HEK293 (cell line): ENCODE results near the gene XK.

Experiments used
- CTCF ChIA-PET: fragments of 350-600 bp; formaldehyde crosslinking; extraction: SDS; loops from one replicate; lab custom pipeline; 2021; ENCODE audit warnings: antibody characterized with exemption; lab: Yijun Ruan, JAX
- POLR2A ChIA-PET: fragments of 300-600 bp; formaldehyde crosslinking; extraction: SDS; loops from one replicate; lab custom pipeline; 2020; ENCODE audit warnings: antibody characterized with exemption, inconsistent platforms; lab: Yijun Ruan, JAX
- H3K27ac ChIP-seq: fragments of 200-500 bp; sonication (Bioruptor generic); 2 replicates; pipeline ENCODE4 v1.5.1; 2014; ENCODE audit warnings: low read depth, low read length, control low read depth, inconsistent platforms; ENCODE audit errors: extremely low read depth
- H3K36me3 ChIP-seq, 2 experiments: fragments of 200-500 bp in 1 of 2; sonication (Bioruptor generic) in 1 of 2; 1 replicate in 1 of 2; 2 replicates in 1 of 2; pipeline ENCODE4 v1.5.1; 2014 to 2017; ENCODE audit warnings: inconsistent platforms in 2 of 2, low read length in 2 of 2; ENCODE audit not compliant: control insufficient read depth in 2 of 2, insufficient read depth in 1 of 2
- H3K4me1 ChIP-seq: fragments of 200-500 bp; sonication (Bioruptor generic); 2 replicates; pipeline ENCODE4 v1.5.1; 2014; ENCODE audit warnings: mild to moderate bottlenecking, low read length, inconsistent platforms; ENCODE audit not compliant: control insufficient read depth, insufficient read depth
- H3K4me3 ChIP-seq: 2 replicates; pipeline ENCODE4 v1.5.1; 2011; ENCODE audit warnings: low read depth, mild to moderate bottlenecking, control low read depth, low read length, moderate library complexity
- H3K9me3 ChIP-seq: fragments of 200-500 bp; sonication (Bioruptor generic); 2 replicates; pipeline ENCODE4 v1.5.1; 2014; ENCODE audit warnings: low read depth, low read length, inconsistent platforms; ENCODE audit not compliant: control insufficient read depth, insufficient read depth
- FEZF1 ChIP-seq: fragments of 450-650 bp; formaldehyde crosslinking; IDR thresholded peaks from 2 replicates; pipeline ENCODE4 v1.5.1; 2016; ENCODE audit warnings: missing biosample characterization, missing genetic modification characterization
- HOXC10 ChIP-seq: sonication (generic); formaldehyde crosslinking; IDR thresholded peaks from 2 replicates; pipeline ENCODE4 v1.8.1; 2023; ENCODE audit warnings: mild to moderate bottlenecking, missing genetic modification reagents
- RBAK ChIP-seq: fragments of 450-650 bp; formaldehyde crosslinking; IDR thresholded peaks from 2 replicates; pipeline ENCODE4 v1.5.1; 2016; ENCODE audit warnings: missing biosample characterization, missing genetic modification characterization
- ZBTB7A ChIP-seq: fragments of 450-650 bp; formaldehyde crosslinking; IDR thresholded peaks from 2 replicates; pipeline ENCODE4 v1.5.1; 2016; ENCODE audit warnings: low read depth, missing biosample characterization, missing genetic modification characterization
- ZNF121 ChIP-seq: fragments of 450-650 bp; formaldehyde crosslinking; IDR thresholded peaks from 2 replicates; pipeline ENCODE4 v1.5.1; 2016; ENCODE audit warnings: missing biosample characterization, missing genetic modification characterization
- ZNF138 ChIP-seq: fragments of 450-650 bp; formaldehyde crosslinking; IDR thresholded peaks from 2 replicates; pipeline ENCODE4 v1.5.1; 2016; ENCODE audit warnings: missing biosample characterization, missing genetic modification characterization, borderline replicate concordance
- ZNF157 ChIP-seq: fragments of 450-650 bp; formaldehyde crosslinking; IDR thresholded peaks from 2 replicates; pipeline ENCODE4 v1.5.1; 2016; ENCODE audit warnings: missing biosample characterization, missing genetic modification characterization
- ZNF16 ChIP-seq: fragments of 450-650 bp; formaldehyde crosslinking; IDR thresholded peaks from 2 replicates; pipeline ENCODE4 v1.5.1; 2016; ENCODE audit warnings: low read depth, missing biosample characterization, missing genetic modification characterization
- ZNF24 ChIP-seq: fragments of 450-650 bp; formaldehyde crosslinking; IDR thresholded peaks from 2 replicates; pipeline ENCODE4 v1.5.1; 2016; ENCODE audit warnings: missing biosample characterization, missing genetic modification characterization
- ZNF274 ChIP-seq, 2 experiments: fragments of 200-500 bp in 1 of 2; fragments of 450-650 bp in 1 of 2; sonication (Bioruptor generic) in 1 of 2; formaldehyde crosslinking in 1 of 2; IDR thresholded peaks; 2 replicates each; pipeline versions ENCODE4 v1.5.1 to v1.6.1; 2014 to 2016; ENCODE audit warnings: borderline replicate concordance in 1 of 2, inconsistent platforms in 1 of 2, low read length in 1 of 2, missing biosample characterization in 1 of 2, missing genetic modification characterization in 1 of 2
- ZNF37A ChIP-seq: fragments of 450-650 bp; IDR thresholded peaks from 2 replicates; pipeline ENCODE4 v1.5.1; 2018; ENCODE audit warnings: missing biosample characterization, missing genetic modification characterization
- ZNF449 ChIP-seq: fragments of 450-650 bp; formaldehyde crosslinking; IDR thresholded peaks from 2 replicates; pipeline ENCODE4 v1.5.1; 2017; ENCODE audit warnings: missing biosample characterization, mild to moderate bottlenecking, missing genetic modification characterization, moderate library complexity
- ZNF501 ChIP-seq: fragments of 450-650 bp; formaldehyde crosslinking; IDR thresholded peaks from 2 replicates; pipeline ENCODE4 v1.5.1; 2016; ENCODE audit warnings: missing biosample characterization, missing genetic modification characterization
- ZNF560 ChIP-seq: fragments of 450-650 bp; formaldehyde crosslinking; IDR thresholded peaks from 2 replicates; pipeline ENCODE4 v1.5.1; 2017; ENCODE audit warnings: missing biosample characterization, missing genetic modification characterization, borderline replicate concordance
- ZNF585B ChIP-seq: fragments of 450-650 bp; formaldehyde crosslinking; IDR thresholded peaks from 2 replicates; pipeline ENCODE4 v1.5.1; 2016; ENCODE audit warnings: missing biosample characterization, missing genetic modification characterization
- ZNF645 ChIP-seq: fragments of 450-650 bp; formaldehyde crosslinking; IDR thresholded peaks from 2 replicates; pipeline ENCODE4; 2016; ENCODE audit warnings: missing biosample characterization, missing genetic modification characterization
- TF ChIP-seq, protein P1 (sequence below): fragments of 450-650 bp; formaldehyde crosslinking; optimal IDR thresholded peaks from 2 replicates; pipeline ENCODE3; 2016; ENCODE audit warnings: missing biosample characterization, mild to moderate bottlenecking, missing genetic modification characterization
- TF ChIP-seq, protein P2 (sequence below): fragments of 450-650 bp; formaldehyde crosslinking; conservative IDR thresholded peaks from 2 replicates; pipeline ENCODE4 v1.5.1; 2016; ENCODE audit warnings: low read depth, missing biosample characterization, missing genetic modification characterization

Gene XK

GRCh38 chrX:37714479-37714878 is 28.9 kb downstream of the XK start:
- CTCF ChIA-PET = interaction anchor here (0.6 kb wide), 1 partner anchor 365 kb away, joined by 3 read pairs; the partner anchor contains the start of gene PRRG1

DNA sequence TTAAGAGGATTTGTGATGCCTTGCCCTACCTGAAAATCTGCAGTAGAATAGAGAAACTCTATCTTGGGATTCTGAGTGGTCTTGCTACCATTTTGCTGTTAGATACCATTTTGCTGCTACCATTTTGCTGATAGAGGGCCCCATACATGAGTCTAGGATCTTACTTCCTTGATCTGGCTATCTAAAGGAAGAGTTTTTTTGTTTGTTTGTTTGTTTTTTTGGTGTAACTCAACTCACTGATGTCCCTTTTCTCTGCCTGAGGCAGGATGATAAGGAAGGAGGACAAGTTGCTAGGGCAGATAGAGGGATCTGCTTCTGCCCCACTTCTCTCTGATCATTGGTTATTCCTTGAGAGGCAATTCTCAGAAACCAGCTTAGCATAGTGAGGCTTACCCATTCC is 31.0 kb downstream of the XK start:
- H3K4me1 ChIP-seq = no peaks in the 10 kb centered on the region
- no peaks in the 10 kb centered on the region for H3K9me3 ChIP-seq
- CTCF ChIA-PET = interaction anchor here (0.5 kb wide), 1 partner anchor 1274 kb away, joined by 3 read pairs; no protein-coding TSS in a partner anchor
- TF ChIP-seq ZNF645 (tag by site-specific recombination) = no peak
- TF ChIP-seq, protein P1, sequence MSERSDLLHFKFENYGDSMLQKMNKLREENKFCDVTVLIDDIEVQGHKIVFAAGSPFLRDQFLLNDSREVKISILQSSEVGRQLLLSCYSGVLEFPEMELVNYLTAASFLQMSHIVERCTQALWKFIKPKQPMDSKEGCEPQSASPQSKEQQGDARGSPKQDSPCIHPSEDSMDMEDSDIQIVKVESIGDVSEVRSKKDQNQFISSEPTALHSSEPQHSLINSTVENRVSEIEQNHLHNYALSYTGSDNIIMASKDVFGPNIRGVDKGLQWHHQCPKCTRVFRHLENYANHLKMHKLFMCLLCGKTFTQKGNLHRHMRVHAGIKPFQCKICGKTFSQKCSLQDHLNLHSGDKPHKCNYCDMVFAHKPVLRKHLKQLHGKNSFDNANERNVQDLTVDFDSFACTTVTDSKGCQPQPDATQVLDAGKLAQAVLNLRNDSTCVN (tag by site-specific recombination) = no peak
- TF ChIP-seq, protein P2, sequence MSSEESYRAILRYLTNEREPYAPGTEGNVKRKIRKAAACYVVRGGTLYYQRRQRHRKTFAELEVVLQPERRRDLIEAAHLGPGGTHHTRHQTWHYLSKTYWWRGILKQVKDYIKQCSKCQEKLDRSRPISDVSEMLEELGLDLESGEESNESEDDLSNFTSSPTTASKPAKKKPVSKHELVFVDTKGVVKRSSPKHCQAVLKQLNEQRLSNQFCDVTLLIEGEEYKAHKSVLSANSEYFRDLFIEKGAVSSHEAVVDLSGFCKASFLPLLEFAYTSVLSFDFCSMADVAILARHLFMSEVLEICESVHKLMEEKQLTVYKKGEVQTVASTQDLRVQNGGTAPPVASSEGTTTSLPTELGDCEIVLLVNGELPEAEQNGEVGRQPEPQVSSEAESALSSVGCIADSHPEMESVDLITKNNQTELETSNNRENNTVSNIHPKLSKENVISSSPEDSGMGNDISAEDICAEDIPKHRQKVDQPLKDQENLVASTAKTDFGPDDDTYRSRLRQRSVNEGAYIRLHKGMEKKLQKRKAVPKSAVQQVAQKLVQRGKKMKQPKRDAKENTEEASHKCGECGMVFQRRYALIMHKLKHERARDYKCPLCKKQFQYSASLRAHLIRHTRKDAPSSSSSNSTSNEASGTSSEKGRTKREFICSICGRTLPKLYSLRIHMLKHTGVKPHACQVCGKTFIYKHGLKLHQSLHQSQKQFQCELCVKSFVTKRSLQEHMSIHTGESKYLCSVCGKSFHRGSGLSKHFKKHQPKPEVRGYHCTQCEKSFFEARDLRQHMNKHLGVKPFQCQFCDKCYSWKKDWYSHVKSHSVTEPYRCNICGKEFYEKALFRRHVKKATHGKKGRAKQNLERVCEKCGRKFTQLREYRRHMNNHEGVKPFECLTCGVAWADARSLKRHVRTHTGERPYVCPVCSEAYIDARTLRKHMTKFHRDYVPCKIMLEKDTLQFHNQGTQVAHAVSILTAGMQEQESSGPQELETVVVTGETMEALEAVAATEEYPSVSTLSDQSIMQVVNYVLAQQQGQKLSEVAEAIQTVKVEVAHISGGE (tag by site-specific recombination) = no peak
- TF ChIP-seq ZNF560 (tag by site-specific recombination) = no peak
- TF ChIP-seq ZNF449 (tag by site-specific recombination) = no peak
- TF ChIP-seq ZNF585B = no peak
- no peak for TF ChIP-seq ZNF24 (tag by site-specific recombination)
- no peak overlapping the region for H3K27ac ChIP-seq
- POLR2A ChIA-PET = no interaction called here
- H3K36me3 ChIP-seq = no peaks in the 10 kb centered on the region
- no peak overlapping the region for H3K4me3 ChIP-seq

More at GRCh38 chrX:37714479-37714878, 28.9 kb downstream of the XK start:
- Histone ChIP-seq H3K9me3 (no peaks in the 10 kb centered on the region), H3K4me1 (no peaks in the 10 kb centered on the region), H3K4me3 (no peak overlapping the region), H3K27ac (no peak overlapping the region), H3K36me3 (no peaks in the 10 kb centered on the region)
- TF ChIP-seq ZNF121 (tag by site-specific recombination) (no peak), RBAK (tag by site-specific recombination) (no peak), ZNF501 (tag by site-specific recombination) (no peak), HOXC10 (CRISPR knock-in tag) (no peak), ZNF157 (no peak), FEZF1 (tag by site-specific recombination) (no peak), ZNF274 (IDR thresholded peaks at IDR 0.05; ENCODE audit: low read length) (no peak), ZNF274 (tag by site-specific recombination; IDR thresholded peaks at IDR 0.05; ENCODE audit: borderline replicate concordance) (no peak), ZNF37A (tag by site-specific recombination) (no peak), ZBTB7A (tag by site-specific recombination) (no peak), ZNF16 (tag by site-specific recombination) (no peak), ZNF138 (tag by site-specific recombination) (no peak)
- POLR2A ChIA-PET = no interaction called here
